HG03432 (cell line): ENCODE results near the gene OSBPL10.

Experiments used
- ATAC-seq: cut with Tn5 transposase; IDR thresholded peaks from one replicate; pipeline ENCODE4 v1.9.1; 2021; ENCODE audit warnings: mild to moderate bottlenecking, moderate library complexity; ENCODE audit not compliant: unreplicated experiment

OSBPL10 gene

DNA sequence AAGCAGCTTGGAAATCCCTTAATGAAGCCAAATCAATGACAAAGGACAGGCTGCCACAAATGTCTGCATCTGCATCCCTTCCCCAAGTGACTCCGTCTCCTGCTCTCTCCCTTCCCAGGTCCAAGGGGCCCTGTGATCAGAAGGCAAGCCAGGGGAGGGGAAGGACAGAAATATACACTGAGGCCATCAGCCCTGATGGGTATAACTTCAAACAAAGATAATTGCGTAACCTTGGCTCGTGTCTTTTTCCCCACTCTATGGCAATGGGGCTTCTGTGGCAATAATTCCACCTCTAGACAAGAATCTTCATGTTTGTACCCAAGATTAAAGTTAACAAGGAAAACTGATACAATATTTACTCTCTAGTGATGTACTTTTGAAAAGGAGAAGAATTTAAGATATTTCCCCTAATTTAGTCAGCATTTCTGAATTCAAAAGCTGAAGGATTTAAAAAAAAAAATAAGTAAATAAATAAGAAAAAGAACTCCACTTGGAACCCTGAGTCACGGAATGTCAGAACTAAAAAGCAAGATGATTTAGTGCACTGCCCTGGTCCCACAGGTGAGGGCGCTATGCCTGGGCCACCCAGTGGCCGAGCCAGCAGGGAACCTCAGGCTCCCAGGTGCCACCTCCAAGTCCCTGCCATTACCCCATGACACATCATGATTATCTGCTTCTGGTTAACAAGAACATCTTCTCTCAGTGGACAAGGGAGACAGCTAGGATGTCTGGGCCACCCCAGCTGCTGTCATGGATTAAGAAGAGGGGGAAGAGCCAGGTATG is 293.9 kb downstream of the OSBPL10 start:
- ATAC-seq: no peak

DNA sequence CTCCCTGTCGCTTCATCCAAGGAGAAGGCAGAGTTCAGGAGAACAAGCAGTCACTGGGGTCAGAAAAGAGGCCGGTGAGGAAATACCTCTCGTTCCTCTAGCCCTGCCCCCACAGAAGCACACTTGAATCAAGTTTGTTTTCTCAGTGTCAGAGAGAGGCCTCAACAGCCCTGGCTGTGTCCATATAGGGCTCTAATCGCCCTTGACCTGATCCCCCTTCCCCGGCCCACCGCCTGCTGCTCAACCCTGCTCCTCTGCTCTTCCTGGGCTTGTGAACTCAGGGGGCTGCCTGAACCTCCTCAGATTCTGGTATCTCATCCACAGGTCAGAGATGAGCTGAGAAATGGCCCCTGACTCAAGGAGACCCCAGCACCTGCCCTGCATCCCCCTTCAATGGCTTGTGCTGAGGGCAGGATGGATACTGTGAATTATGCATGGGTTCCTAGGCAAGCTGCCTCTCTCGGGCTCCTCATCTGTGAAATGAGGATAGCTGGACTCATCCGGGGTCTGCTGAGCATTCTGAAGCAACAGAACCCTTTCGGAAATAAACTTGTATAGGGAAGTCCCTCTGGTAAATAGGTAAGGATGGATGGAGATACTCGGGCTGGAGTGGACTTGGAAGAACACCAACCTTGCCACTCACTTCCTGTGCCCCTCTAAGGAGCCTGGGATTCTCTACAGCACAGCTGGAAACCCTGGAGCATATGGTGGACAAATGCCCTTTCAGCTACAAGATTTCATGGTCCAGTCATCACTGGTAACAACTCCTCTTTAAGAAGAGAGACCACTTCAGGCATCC is 300.8 kb downstream of the OSBPL10 start:
- ATAC-seq: no peak

DNA sequence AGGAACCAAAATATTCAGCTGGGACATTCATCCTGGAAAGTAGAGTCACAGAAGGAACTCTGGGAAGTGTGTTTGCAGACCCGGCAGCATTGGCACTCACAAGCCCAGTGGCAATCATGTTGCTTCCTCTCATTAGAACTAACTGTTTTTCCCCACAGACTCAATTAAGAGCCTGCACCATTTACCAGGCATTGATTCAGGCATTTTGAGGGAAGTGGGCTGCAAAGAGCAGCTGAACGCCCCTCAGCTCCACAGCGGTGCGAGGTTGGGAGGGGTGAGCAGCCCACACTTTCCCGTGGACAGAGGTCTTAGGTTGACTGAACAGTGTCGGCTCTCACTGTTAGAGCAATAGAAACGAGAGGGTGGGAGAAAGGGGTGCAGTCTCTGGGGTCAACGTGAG is 304.5 kb downstream of the OSBPL10 start:
- ATAC-seq: no peak

GRCh38 chr3:31673950-31674349 is 307.1 kb downstream of the OSBPL10 start:
- ATAC-seq: no peak

DNA sequence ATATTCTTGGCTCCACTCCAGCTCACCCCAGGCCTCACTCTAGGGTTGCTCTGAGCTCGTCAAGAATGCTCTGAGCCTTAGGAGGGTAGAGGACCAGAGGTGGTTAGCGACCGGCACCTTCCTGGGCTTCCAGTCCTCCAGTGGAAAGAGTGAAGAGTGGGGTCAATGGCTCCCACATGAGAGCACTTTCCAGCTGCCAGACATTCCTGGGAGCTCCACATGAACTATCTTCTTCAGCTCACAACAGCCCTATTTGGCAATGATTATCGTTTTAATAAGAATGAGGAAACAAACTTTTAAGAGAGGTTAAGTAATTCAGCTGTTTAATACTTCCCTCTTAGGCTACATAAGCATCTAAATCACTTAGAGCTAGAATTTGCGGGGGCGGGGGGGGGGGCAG is 309.1 kb downstream of the OSBPL10 start:
- no peak for ATAC-seq

- no peak for ATAC-seq
These were observed 309.6 kb downstream of the OSBPL10 start for GRCh38 chr3:31671451-31671850.

DNA sequence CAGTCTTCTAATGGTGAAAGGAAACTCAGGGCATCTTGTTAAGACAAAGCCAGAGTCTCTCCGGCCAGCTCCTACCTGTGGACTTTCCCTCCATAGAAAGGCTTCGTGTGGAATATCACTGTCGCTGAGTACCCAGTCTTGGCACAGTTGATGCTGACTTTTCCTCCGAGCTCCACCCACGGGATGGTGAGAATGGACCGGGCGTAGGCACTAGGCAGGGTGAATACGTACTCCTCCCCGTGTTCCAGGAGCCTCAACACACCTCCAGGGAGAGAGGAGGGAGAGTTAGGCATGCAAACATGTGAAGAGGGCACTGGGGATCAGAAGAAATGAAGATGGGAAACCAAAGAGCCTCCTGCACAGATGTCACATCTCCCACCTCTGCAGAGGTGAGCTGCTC is 310.3 kb downstream of the OSBPL10 start:
- ATAC-seq: no peak

GRCh38 chr3:31670136-31670535 is 310.9 kb downstream of the OSBPL10 start:
- ATAC-seq: no peak

- ATAC-seq: no peak
These were observed 312.8 kb downstream of the OSBPL10 start for GRCh38 chr3:31668242-31668641.

- no peak for ATAC-seq
These were observed 313.5 kb downstream of the OSBPL10 start for GRCh38 chr3:31667582-31667981.

GRCh38 chr3:31664031-31664430 is 317.0 kb downstream of the OSBPL10 start:
- ATAC-seq: no peak

GRCh38 chr3:31661993-31662670 is 318.9 kb downstream of the OSBPL10 start:
- no peak for ATAC-seq

DNA sequence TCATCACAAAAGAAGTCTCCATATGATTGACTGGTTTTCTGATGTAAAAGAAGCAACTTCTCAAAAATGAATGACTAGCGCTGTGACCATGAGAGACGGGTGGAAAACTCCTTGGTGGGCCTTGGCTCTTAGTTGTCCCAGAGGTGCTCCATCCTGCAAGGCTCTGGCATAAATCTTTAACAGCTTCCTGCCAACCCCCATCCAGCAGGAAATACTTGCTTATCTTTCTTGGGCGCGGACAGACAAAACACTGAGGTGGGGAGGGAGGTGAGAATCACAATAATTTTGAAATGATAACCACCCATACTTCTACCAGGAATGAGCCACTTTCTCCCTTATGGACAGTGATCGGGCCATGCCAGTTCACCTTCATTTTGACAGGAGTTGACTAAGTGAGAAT is 319.8 kb downstream of the OSBPL10 start:
- ATAC-seq: no peak

GRCh38 chr3:31659246-31659645 is 321.8 kb downstream of the OSBPL10 start:
- ATAC-seq: no peak

DNA sequence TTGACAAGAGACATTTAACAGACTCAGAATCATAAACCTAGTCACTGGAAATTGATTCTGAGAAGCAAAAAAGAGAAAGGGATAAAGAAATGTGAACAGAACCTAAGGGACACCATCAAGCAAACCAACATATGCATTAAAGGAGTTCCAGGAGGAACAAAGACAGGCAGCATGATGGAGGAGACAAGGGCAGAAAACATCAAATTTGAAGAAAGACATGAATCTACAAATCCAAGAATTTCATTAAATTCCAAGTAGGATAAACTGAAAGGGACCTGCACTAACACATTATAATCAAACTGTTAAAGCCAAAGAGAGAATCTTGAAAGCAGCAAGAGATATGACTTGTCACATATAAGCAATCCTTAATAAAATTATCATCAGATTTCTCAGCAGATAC is 326.1 kb downstream of the OSBPL10 start:
- no peak for ATAC-seq

- no peak for ATAC-seq
These were observed 327.6 kb downstream of the OSBPL10 start for GRCh38 chr3:31653464-31653863.

DNA sequence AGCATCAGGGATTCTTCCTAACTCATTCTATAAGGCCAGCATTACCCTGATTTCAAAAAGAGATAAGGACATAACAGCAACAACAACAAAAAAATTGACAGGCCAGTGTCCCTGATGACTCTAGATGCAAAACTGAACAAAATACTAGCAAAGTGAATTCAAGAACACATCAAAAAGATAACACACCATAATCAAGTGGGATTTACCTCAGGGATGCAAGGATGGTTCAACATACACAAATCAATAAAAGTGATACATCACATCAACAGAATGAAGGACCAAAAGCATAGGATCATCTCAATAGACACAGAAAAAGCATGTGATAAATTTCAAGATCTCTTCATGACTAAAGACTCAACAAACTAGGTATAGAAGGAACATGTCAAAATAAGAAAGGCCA is 328.8 kb downstream of the OSBPL10 start:
- ATAC-seq: no peak

DNA sequence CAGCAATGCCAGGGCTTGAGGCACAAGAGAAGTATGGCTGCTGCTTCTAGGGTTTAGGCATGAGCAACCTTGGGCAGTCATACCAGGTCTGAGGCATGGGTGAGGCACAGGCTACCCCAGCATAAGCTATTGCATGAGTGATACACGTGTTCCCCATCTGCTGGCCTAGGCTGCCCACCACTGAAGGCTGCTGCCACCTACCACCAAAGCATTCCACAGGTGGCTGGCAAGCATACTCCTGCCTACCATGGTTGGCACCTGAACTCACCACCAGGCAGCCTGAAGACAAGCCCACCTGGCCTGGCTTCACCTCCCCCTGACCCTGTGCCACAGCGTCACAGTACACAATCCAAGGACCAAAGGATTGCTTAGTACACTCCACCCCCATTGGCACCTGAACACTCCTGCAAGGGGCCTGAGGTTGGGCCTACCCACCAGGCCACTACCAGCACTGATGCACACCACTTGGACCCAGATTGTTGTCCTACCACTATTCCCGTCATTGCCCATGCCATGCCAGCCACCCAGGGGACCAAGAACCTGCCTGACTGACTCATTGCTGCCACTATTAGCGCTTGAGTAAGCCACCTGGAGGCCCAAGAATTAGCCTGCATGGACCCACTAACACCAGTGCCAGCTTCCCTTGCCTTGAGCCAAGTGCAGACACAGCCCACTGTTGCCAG is 332.6 kb downstream of the OSBPL10 start:
- ATAC-seq: no peak

DNA sequence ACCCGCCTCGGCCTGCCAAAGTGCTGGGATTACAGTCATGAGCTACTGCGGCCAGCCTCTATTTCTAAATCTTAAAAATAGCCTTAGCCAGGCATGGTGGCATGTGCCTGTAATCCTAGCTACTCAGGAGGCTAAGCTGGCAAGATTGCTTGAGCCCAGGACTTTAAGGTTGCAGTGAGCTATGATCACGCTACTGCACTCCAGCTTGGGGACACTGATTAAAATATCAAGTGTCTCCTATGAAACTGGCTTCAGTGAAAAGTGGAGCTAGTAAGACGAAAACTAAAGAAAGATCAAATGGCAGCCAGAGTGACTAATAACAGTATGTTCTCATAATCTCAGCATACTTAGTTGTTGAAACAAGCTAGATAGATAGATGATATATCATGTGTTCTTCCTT is 335.8 kb downstream of the OSBPL10 start:
- ATAC-seq: no peak

GRCh38 chr3:31639828-31640227 is 341.2 kb downstream of the OSBPL10 start:
- ATAC-seq: no peak
